Activated T-helper 1 cell treated with Interleukin-2 at 50 U/mL for 16 hours (primary cell): ENCODE data around the gene CDH23.

ENCODE experiments used
- DNase-seq: peaks from one replicate; pipeline ENCODE4 v3.0.0-alpha.2; 2020; ENCODE audit warnings: low read depth

The CDH23 gene

DNA sequence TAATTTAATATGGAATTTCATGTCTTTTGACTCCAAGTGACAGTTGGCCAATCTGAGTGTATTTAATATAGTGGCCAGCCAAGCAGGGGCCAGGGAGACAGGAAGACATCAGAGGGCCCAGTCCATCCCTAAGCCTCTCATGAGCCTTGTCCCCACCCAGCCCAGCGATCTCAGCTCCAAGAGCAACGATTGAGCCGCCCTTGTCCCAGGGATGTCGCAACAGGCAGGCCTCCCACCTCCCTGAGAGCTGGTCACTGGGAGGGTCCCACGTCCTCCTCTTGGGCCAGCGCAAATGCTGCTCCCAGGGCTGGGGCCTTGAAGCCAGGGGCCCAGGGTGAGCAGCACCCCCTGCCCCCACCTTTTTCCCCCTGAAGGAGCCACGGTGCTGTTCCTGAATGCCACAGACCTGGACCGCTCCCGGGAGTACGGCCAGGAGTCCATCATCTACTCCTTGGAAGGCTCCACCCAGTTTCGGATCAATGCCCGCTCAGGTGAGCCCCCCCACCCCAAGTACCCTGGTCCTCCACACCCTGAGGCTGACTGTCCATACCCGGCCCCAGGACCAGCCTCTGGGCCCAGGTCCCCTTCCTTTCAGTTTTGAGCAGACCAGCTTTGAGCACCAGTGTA is 293.5 kb downstream of the CDH23 start:
- DNase-seq, result no peak

DNA sequence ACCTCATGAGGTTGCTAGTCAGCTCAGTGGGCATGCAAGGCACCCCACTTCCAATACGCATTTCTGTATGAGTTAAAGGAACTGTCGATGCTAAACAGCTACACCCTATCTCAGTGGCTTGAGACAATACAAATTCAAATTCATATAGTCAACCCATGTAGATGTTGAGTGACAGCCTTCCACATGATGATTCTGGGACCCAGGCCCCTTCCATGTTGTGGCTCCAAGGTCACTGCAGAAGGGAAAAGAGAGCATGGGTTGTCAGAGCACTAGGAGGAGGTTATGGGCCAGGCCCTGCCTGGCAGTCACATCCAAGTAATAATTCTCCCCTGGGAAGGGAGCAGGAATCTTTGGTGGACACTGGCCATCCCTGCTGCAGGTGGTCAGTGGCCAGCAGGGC is 294.7 kb downstream of the CDH23 start:
- no peak for DNase-seq

- DNase-seq, result no peak
These were observed 296.0 kb downstream of the CDH23 start for GRCh38 chr10:71692598-71693306.

- no peak for DNase-seq
These were observed 296.7 kb downstream of the CDH23 start for GRCh38 chr10:71693377-71693776.

DNA sequence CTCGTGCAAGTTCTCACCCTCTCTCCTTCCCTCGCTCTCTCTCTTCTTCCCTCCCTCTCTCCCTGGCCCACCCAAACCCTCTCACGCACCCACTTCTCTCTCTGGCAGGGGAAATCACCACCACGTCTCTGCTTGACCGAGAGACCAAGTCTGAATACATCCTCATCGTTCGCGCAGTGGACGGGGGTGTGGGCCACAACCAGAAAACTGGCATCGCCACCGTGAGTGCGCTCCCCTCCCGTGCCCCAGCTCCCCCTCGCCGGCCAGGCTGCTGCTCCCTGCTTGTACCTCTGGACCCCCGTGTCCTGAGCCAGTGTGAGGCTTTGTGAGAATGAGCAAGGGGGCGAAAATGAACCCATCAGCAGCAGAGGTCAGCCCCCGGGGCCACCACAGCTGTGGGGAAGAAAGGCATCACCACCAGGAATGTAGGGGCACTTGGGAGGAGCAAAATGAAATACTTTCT is 297.4 kb downstream of the CDH23 start:
- no peak for DNase-seq

GRCh38 chr10:71694567-71694968 is 297.8 kb downstream of the CDH23 start:
- DNase-seq, result no peak

DNA sequence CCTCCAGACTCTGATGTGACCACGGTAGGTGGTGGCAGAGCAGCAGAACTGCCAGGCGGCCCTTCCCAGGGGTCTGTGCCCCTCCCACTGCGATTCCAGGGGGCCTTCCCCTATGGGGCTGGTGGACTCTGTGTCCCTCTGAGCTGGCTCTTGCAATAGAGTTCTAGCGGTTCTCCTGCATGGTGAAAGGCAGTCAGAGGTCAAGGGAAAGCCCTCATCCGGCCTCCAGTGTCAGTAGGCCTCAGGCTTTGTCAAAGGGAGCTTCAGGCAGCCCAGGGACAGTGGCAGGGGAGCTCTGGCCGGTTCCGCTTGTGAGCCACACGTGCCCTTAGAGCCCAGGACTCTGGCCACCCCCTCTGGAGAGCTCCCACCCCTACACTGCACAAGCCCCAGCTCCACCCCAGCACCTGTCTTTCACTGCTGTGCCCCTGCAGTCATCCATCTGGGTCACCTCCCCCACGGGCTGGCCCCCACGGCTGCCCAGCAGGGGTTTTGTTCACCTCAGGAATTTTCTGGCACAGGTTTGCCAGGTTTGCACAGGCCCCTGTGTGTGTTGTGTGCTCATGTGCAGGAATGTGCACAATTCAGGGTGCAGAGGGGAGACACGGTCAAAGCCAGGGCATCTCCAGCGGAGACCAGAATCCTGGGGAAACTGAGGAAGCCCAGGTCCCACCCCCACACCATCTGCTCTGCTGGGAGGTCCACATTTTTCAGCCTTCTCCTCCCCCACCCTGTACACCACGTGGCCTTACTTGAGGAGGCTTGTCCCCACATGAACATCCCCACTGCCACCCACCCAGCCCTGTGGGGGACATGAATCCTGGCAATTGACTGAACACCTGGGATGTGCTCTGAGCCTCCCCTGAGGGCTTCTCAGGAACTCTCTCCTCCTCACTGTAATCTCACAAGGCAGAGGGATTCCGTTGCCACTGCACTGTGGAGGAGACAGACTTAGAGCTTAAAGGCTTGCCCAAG is 299.1 kb downstream of the CDH23 start:
- DNase-seq, result no peak

GRCh38 chr10:71696628-71697326 is 300.1 kb downstream of the CDH23 start:
- DNase-seq, result peak; percentile 40

GRCh38 chr10:71697938-71698709 is 301.4 kb downstream of the CDH23 start:
- DNase-seq, result no peak

GRCh38 chr10:71698737-71699136 is 302.0 kb downstream of the CDH23 start:
- no peak for DNase-seq

DNA sequence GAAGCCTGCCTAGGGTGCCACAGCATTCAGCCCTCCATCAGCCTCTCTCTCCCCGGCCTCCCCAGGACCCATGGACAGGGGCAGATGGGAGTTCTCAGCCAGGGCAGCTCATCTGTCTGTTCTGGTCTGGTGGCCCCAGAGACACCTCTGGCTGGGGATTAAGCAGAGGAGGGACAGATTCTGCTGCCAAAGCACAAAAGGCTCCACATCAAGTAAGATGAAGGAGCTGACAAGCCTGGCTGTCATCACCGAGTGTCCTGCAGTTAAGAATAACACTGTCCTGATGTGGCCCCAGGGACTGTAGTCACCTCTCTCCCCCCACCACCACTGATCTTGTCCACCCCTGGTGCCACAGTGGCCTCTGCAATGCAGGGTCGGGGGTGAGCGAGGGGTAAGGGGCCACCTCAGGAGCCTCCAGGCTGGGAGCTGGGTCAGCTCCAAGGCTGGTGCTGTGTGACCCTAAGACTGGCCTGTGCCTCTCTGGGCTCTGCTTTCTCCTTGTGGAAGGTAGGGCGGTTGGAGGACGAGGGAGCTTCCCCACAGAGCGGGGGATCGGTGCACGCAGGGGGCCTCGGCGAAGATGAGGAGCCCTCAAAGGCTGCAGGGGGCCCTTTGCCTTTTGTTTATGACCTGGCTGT is 304.1 kb downstream of the CDH23 start:
- no peak for DNase-seq

- DNase-seq, result no peak
These were observed 304.9 kb downstream of the CDH23 start for GRCh38 chr10:71701496-71702132.

GRCh38 chr10:71703577-71703976 is 306.9 kb downstream of the CDH23 start:
- DNase-seq, result no peak

DNA sequence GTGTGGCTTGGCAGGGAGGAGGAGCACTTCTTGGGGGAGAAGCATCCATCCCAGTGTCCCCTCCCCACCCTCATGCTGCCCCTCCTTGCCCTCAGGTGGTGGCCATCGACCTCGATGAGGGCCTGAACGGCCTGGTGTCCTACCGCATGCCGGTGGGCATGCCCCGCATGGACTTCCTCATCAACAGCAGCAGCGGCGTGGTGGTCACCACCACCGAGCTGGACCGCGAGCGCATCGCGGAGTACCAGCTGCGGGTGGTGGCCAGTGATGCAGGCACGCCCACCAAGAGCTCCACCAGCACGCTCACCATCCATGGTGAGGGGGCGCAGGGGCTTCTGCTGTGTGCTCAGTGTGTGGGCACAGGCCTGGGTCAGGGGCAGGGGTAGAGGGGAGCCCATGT is 308.1 kb downstream of the CDH23 start:
- DNase-seq, result no peak

- DNase-seq, result no peak
These were observed 308.9 kb downstream of the CDH23 start for GRCh38 chr10:71705582-71705981.

DNA sequence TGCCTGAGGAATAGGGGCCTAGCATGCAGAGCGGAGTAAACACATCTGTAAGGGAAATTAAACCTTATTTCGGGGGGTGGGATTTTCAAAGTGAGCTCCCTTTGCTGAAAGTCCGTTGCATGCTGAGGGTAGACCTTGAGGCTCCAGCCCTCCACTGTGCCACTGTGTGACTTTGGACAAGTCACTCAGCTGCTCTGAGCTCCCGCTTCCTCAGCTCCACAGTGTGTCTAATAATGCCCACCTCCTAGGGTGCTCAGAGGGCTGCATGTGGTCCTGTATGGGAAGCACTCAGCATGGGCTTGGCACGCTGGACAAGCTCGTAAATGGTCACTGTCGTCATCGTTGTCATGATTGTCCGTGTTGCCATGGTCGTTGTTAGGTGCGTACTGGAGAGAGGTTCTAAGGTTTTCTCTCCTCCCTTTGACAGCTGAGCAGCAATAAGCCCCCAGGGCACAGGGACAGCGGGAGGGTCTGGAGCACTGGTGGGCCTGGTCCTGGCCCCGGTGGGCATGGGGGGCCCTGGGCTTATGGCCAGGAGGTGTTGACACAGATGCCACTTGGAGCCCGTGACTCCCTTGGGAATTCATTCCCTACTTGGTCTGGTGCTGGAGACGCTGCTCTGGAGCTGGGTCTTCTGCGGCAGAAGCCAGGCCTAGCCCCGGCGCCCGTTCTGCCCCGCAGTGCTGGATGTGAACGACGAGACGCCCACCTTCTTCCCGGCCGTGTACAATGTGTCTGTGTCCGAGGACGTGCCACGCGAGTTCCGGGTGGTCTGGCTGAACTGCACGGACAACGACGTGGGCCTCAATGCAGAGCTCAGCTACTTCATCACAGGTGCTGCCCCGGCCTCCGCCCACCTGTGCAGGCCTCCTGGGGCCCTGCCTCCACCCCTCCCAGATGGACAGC is 309.7 kb downstream of the CDH23 start:
- DNase-seq, result no peak

GRCh38 chr10:71707240-71707789 is 310.6 kb downstream of the CDH23 start:
- no peak for DNase-seq

GRCh38 chr10:71708301-71708703 is 311.6 kb downstream of the CDH23 start:
- DNase-seq, result peak; percentile 37
